Astrocyte (in vitro differentiated cells and primary cell): ENCODE measurements around the gene ADD1.

ENCODE experiments used
- EZH2 ChIP-seq: IDR thresholded peaks from 2 replicates; pipeline ENCODE4 v1.6.1; 2012; ENCODE audit warnings: mild to moderate bottlenecking, low read length, inconsistent platforms; ENCODE audit not compliant: insufficient read depth
- TF ChIP-seq, protein P1 (sequence below): IDR thresholded peaks from 2 replicates; pipeline ENCODE4 v1.5.1; 2011; ENCODE audit warnings: low read depth, mild to moderate bottlenecking, inconsistent platforms, low read length, moderate library complexity; ENCODE audit not compliant: insufficient read depth

GRCh38 chr4:2961421-2961810, 117.8 kb downstream of the ADD1 start:
- TF ChIP-seq, protein P1, sequence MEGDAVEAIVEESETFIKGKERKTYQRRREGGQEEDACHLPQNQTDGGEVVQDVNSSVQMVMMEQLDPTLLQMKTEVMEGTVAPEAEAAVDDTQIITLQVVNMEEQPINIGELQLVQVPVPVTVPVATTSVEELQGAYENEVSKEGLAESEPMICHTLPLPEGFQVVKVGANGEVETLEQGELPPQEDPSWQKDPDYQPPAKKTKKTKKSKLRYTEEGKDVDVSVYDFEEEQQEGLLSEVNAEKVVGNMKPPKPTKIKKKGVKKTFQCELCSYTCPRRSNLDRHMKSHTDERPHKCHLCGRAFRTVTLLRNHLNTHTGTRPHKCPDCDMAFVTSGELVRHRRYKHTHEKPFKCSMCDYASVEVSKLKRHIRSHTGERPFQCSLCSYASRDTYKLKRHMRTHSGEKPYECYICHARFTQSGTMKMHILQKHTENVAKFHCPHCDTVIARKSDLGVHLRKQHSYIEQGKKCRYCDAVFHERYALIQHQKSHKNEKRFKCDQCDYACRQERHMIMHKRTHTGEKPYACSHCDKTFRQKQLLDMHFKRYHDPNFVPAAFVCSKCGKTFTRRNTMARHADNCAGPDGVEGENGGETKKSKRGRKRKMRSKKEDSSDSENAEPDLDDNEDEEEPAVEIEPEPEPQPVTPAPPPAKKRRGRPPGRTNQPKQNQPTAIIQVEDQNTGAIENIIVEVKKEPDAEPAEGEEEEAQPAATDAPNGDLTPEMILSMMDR = no peak
- TF ChIP-seq EZH2 = no peak
